Mesendoderm (in vitro differentiated cells): Measurements from ENCODE around the gene FOXC1.

ENCODE experiments used
- DNase-seq: peaks from one replicate; pipeline ENCODE4 v3.0.0; 2013
- H2AK5ac ChIP-seq: 2 replicates; pipeline ENCODE4 v1.6.1; 2013; ENCODE audit warnings: low read length, inconsistent platforms
- H2BK120ac ChIP-seq: 2 replicates; pipeline ENCODE4 v1.6.1; 2013; ENCODE audit warnings: low read depth, mild to moderate bottlenecking, low read length, moderate library complexity, mixed read lengths
- H2BK15ac ChIP-seq: replicated peaks from 2 replicates; pipeline ENCODE4 v1.6.1; 2013; ENCODE audit warnings: low read depth, mild to moderate bottlenecking, moderate library complexity
- H2BK5ac ChIP-seq: 2 replicates; pipeline ENCODE4 v1.6.1; 2013; ENCODE audit warnings: low read length, inconsistent platforms
- H3K18ac ChIP-seq: 2 replicates; pipeline ENCODE4 v1.6.1; 2013; ENCODE audit warnings: mild to moderate bottlenecking, low read length, mixed read lengths
- H3K23ac ChIP-seq: one replicate; pipeline ENCODE4 v1.6.1; 2013; ENCODE audit warnings: low read length
- H3K27ac ChIP-seq: 2 replicates; pipeline ENCODE4 v1.5.1; 2013; ENCODE audit warnings: low read depth, mild to moderate bottlenecking, inconsistent platforms, low read length, moderate library complexity
- H3K27me3 ChIP-seq: 2 replicates; pipeline ENCODE4 v1.6.1; 2013; ENCODE audit warnings: low read length, control low read depth, mild to moderate bottlenecking, inconsistent platforms; ENCODE audit not compliant: insufficient read depth, poor library complexity
- H3K36me3 ChIP-seq: 2 replicates; pipeline ENCODE4 v1.6.1; 2013; ENCODE audit warnings: low read length, inconsistent platforms; ENCODE audit not compliant: control insufficient read depth, insufficient read depth
- H3K4ac ChIP-seq: one replicate; pipeline ENCODE4 v1.6.1; 2013; ENCODE audit warnings: low read depth, mild to moderate bottlenecking, low read length, moderate library complexity
- H3K4me1 ChIP-seq: 2 replicates; pipeline ENCODE4 v1.6.1; 2013; ENCODE audit warnings: low read depth, low read length, inconsistent platforms; ENCODE audit not compliant: control insufficient read depth
- H3K4me2 ChIP-seq: 2 replicates; pipeline ENCODE4 v1.6.1; 2013; ENCODE audit warnings: low read length
- H3K4me3 ChIP-seq: 2 replicates; pipeline ENCODE4 v1.5.1; 2013; ENCODE audit warnings: mild to moderate bottlenecking, low read length
- H3K56ac ChIP-seq: one replicate; pipeline ENCODE4 v1.6.1; 2013; ENCODE audit warnings: low read length
- H3K79me1 ChIP-seq: 2 replicates; pipeline ENCODE4 v1.6.1; 2013; ENCODE audit warnings: low read length, inconsistent platforms
- H3K79me2 ChIP-seq: 2 replicates; pipeline ENCODE4 v1.6.1; 2013; ENCODE audit warnings: mild to moderate bottlenecking, low read length; ENCODE audit not compliant: control insufficient read depth, insufficient read depth
- H3K9ac ChIP-seq: 2 replicates; pipeline ENCODE4 v1.6.1; 2013; ENCODE audit warnings: low read length, inconsistent platforms
- H4K5ac ChIP-seq: one replicate; pipeline ENCODE4 v1.6.1; 2013; ENCODE audit warnings: low read length
- H4K8ac ChIP-seq: one replicate; pipeline ENCODE4 v1.6.1; 2013; ENCODE audit warnings: low read depth, mild to moderate bottlenecking, control low read depth, low read length, moderate library complexity
- WGBS: extraction: QIAGEN DNeasy Blood & Tissue Kit; methylation state at CpG from one replicate; pipeline ENCODE4 v1.1.7; 2013; ENCODE audit warnings: low lambda C conversion rate, missing lambda C conversion rate; ENCODE audit not compliant: insufficient coverage; ENCODE audit errors: extremely low coverage; 5-methylcytosine and 5-hydroxymethylcytosine counted together

The FOXC1 gene

DNA sequence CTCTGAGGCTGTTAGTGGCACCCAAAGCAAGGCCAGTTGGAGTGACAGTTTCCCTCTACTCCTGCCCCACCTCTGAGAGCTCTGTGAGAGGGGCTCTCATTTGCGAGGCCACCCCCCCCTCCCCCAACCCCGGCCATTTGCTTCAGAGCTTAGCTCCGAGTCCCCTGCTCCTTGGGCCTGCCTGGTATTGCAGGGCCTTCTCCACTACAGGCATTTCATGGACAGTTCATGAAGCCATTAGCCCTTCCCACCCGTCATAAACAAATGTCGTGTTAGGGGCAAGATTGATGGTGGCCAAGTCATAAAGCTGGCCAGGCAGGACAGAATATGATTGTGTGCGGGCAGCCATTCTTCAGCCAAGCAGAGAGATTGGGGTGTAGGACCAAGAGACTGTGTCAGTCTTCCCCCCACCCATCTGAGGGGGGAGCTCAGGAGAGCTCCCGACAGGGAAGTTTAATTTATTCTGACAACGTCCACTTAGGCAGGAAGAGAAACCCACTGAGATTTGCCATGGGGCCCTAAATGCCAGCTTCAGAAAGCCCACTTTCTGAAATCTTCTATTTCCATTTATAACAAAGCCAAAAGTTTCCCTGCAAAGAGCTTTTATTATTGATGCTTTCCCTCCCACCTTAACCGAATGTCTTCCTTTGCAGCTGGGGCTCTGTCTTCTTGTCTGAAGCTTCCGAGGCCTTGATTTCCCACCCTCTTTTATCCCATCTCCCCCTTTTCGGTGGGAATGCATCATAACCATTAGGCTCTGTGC is 7.2 kb downstream of the FOXC1 start:
- Histone ChIP-seq H3K36me3 (no peaks in the 10 kb centered on the region), H3K79me1 (no peaks in the 10 kb centered on the region), H3K9ac (no peak overlapping the region), H3K4ac (no peak overlapping the region), H3K27ac (no peak overlapping the region), H3K18ac (no peak overlapping the region), H2BK15ac (no peak overlapping the region), H3K4me3 (no peak overlapping the region), H2AK5ac (no peak overlapping the region), H3K4me1 (peaks cover 2% of the 10 kb centered on the region), H3K79me2 (no peaks in the 10 kb centered on the region), H2BK5ac (no peak overlapping the region), H3K23ac (no peak overlapping the region), H2BK120ac (no peak overlapping the region), H3K27me3 (peaks cover 68% of the 10 kb centered on the region), H4K5ac (no peak overlapping the region), H3K4me2 (no peak overlapping the region), H3K56ac (peak overlapping the region; percentile 10), H4K8ac (no peak overlapping the region)
- WGBS, result no CpG with 5 or more reads among the region's 11 CpGs
- DNase-seq, result no peak

DNA sequence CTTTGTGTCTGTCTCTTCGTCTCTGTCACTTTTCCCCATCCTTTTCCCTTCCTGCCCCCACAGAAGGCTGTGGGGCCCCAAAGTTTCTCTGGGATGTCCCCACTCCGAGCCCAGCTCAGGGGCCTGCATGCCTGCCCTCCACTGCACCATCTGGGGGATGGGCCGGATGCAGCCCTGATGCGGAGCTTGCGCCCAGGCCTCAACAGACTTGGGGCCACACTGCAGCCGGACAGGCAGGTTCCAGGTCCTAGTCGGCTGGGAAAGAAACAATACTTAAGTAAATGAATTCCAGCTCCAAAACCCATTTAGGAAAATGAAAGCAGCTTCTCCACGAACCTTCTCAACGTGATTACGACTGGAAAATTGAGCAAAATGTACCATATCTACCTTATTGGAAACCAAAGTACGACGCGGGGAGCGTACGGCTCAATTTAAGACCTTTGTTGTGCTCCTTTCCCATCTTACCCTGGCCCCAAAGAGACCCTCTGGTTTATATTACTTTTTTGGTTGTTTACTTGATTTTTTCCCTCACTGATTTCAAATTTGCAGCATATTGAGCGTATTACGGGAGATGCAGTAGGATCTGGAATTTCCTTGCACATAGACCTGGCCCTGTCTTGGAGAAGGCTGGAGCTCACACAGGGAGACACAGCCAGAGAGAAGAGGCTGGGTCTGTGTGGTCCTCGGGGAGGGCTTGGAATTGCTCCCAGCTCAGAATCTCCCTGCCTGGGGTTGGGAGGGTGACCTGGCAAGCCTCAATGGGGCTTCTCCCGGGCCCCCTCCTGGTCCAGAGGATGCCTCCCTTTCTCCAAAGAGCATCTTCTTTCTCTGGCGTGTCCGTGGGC is 8.0 kb downstream of the FOXC1 start:
- Histone ChIP-seq H3K79me1 (no peaks in the 10 kb centered on the region), H2BK5ac (no peak overlapping the region), H3K4ac (no peak overlapping the region), H2BK120ac (no peak overlapping the region), H3K56ac (no peak overlapping the region), H4K5ac (no peak overlapping the region), H2BK15ac (no peak overlapping the region), H3K27me3 (peaks cover 71% of the 10 kb centered on the region), H2AK5ac (no peak overlapping the region), H3K18ac (no peak overlapping the region), H3K4me1 (peaks cover 3% of the 10 kb centered on the region), H3K4me2 (no peak overlapping the region), H3K79me2 (no peaks in the 10 kb centered on the region), H4K8ac (no peak overlapping the region), H3K27ac (no peak overlapping the region), H3K36me3 (no peaks in the 10 kb centered on the region), H3K4me3 (no peak overlapping the region), H3K23ac (no peak overlapping the region), H3K9ac (no peak overlapping the region)
- no peak for DNase-seq
- no CpG with 5 or more reads among the region's 21 CpGs for WGBS

DNA sequence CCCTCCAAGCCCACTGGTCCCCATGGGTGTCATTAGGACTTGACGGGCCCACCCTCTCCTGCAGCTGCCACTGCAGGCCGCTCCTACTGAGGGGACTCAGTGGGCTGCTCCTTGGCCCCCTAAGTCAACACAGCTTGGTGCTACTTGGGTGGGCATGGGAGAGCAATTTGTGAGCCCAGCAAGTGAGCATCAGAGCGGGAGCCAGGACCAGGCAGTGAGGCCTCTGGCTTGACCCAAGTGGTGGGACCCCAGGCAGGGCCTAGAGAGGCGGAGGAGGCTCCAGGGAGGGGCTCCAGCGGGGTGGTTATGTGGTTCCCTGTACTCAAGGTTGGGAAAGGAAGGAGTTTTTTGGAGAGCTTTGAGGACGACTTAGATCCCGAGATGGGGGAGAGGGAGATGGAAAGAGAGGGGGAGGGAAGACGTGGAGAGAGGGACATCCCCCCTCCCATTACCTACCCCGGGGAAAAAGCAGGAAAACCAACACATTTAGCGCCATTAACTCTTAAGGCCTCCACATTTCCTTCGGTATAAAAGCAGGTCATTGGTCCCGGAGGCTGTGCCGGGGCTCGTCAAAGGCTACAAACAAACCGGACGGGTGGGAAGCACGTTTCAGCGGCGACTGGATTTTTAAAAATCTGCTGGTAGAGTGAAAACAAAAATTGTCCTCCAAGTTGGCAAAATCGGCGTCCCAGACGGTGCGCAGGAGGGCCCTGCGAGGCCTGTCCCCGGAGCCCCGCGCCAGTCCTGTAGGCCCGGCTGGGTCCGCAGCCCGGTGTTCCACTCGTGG is 8.8 kb downstream of the FOXC1 start:
- Histone ChIP-seq H3K4me2 (no peak overlapping the region), H4K5ac (no peak overlapping the region), H3K9ac (no peak overlapping the region), H4K8ac (peak overlapping the region; percentile 44), H2BK15ac (no peak overlapping the region), H3K4me1 (peaks cover 6% of the 10 kb centered on the region), H3K4ac (no peak overlapping the region), H3K23ac (no peak overlapping the region), H3K18ac (peak overlapping the region; percentile 43), H3K36me3 (no peaks in the 10 kb centered on the region), H3K27ac (no peak overlapping the region), H3K4me3 (no peak overlapping the region), H2BK120ac (no peak overlapping the region), H2BK5ac (no peak overlapping the region), H2AK5ac (no peak overlapping the region), H3K56ac (peak overlapping the region; percentile 32), H3K79me2 (no peaks in the 10 kb centered on the region), H3K27me3 (peaks cover 74% of the 10 kb centered on the region), H3K79me1 (no peaks in the 10 kb centered on the region)
- no CpG with 5 or more reads among the region's 31 CpGs for WGBS
- peak; percentile 27 for DNase-seq

DNA sequence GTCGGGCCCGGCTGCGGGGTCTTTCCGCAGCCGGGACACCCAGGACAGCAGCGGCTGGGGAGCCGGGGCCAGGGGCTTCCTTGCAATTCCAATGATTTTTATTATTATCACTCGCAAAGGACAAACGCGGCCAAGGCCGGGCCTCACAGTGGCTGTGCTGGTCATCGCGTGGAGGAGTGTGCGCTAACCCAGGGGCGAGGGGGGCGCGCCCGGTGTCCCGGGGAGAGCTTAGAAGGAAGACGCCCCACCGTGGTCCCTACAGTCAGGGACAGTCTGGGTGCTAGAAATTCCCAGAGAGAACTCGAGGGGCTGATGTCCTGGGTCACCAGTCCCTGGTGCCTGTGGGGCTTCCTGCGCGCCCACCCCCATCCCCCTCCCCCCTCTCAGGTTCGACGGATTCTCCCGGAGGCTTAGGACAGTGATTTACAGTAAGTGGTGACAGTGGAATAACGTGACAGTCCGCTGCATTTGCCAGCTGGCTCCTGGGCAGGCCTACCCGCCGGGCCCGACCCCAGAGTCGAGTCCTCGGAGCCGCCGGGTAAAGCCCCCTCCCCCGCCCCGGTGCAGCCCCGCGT is 9.5 kb downstream of the FOXC1 start:
- no peak for DNase-seq
- no peak overlapping the region for H3K27ac ChIP-seq
- no peak overlapping the region for H2BK120ac ChIP-seq
- no peak overlapping the region for H3K23ac ChIP-seq
- H3K79me1 ChIP-seq, result no peaks in the 10 kb centered on the region
- no peak overlapping the region for H3K4ac ChIP-seq
- H3K4me1 ChIP-seq, result peaks cover 6% of the 10 kb centered on the region
- peaks cover 78% of the 10 kb centered on the region for H3K27me3 ChIP-seq
- H3K36me3 ChIP-seq, result no peaks in the 10 kb centered on the region
- H3K4me3 ChIP-seq, result no peak overlapping the region
- no CpG with 5 or more reads among the region's 40 CpGs for WGBS
- H2BK15ac ChIP-seq, result no peak overlapping the region
- peak overlapping the region; percentile 43 for H3K18ac ChIP-seq
- no peaks in the 10 kb centered on the region for H3K79me2 ChIP-seq
- H3K56ac ChIP-seq, result peak overlapping the region; percentile 32
- no peak overlapping the region for H2AK5ac ChIP-seq
- no peak overlapping the region for H4K5ac ChIP-seq
- H3K4me2 ChIP-seq, result no peak overlapping the region
- H3K9ac ChIP-seq, result no peak overlapping the region
- no peak overlapping the region for H2BK5ac ChIP-seq
- peak overlapping the region; percentile 44 for H4K8ac ChIP-seq

DNA sequence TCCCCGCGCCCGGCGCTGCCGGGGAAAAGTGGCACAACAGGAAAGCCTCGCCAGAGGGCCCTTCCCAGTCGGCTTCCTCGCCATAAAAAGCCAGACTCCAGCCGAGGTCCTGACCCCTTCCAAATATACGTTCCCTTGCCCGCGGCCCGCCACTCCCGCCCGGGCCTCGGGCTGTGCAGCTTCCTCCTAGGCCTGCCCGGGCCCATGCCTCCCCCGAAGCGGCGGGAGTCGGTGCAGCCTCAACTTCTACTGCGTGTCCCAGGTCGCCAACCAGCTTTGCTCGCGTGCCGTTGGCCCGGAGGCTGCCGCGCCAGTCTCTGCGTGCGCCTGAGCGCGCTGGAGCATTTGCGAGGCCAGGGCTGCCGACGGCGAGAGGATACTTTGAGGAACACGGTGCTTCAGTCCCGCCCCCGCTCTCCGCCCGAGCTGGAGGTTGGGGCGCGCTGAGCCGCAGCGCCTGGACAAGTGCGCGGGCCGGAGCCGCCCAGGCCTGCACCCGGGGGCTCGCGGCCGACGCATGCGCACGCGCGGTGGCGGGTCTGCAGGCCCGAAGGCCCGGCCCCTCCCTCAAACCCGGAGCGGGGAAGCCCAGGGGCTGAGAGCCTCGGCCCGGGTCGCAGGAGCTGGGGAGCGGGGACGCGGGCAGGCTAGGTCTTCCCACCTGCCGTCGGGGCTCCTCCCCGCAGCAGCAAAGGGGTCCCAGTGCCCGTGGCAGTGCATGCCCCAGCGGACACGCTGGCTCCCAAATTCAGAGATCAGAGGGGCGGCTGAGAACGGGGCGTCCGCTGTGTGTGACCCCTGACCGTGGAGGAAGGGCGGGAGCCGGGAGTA is 10.2 kb downstream of the FOXC1 start:
- WGBS, result no CpG with 5 or more reads among the region's 83 CpGs
- no peak overlapping the region for H2BK5ac ChIP-seq
- peak overlapping the region; percentile 56 for H3K9ac ChIP-seq
- H3K27me3 ChIP-seq, result peaks cover 82% of the 10 kb centered on the region
- H4K8ac ChIP-seq, result no peak overlapping the region
- no peak overlapping the region for H3K4me3 ChIP-seq
- peak overlapping the region; percentile 77 for H3K56ac ChIP-seq
- H2BK120ac ChIP-seq, result no peak overlapping the region
- peaks cover 6% of the 10 kb centered on the region for H3K4me1 ChIP-seq
- H3K27ac ChIP-seq, result no peak overlapping the region
- peak overlapping the region; percentile 63 for H3K4me2 ChIP-seq
- no peak overlapping the region for H2AK5ac ChIP-seq
- H3K23ac ChIP-seq, result no peak overlapping the region
- no peak overlapping the region for H3K4ac ChIP-seq
- no peak overlapping the region for H3K18ac ChIP-seq
- H3K79me1 ChIP-seq, result no peaks in the 10 kb centered on the region
- H2BK15ac ChIP-seq, result no peak overlapping the region
- no peaks in the 10 kb centered on the region for H3K79me2 ChIP-seq
- H4K5ac ChIP-seq, result no peak overlapping the region
- DNase-seq, result peak; percentile 61
- H3K36me3 ChIP-seq, result no peaks in the 10 kb centered on the region
